NB4 (cell line): ENCODE results near the gene TXNDC2.

ENCODE experiments used
- DNase-seq: peaks from one replicate; pipeline ENCODE4 v3.0.0; 2010; ENCODE audit warnings: low read depth
- H3K4me3 ChIP-seq: one replicate; pipeline ENCODE4 v1.5.1; 2011; ENCODE audit warnings: mild to moderate bottlenecking, low read depth, low read length, moderate library complexity
- MYC ChIP-seq: IDR thresholded peaks from 2 replicates; pipeline ENCODE4 v1.6.1; 2011; ENCODE audit warnings: low read depth, low read length
- POLR2A ChIP-seq: IDR thresholded peaks from 2 replicates; pipeline ENCODE4 v1.6.1; 2011; ENCODE audit warnings: mild to moderate bottlenecking; ENCODE audit not compliant: insufficient read length; ENCODE audit errors: extremely low read depth
- TF ChIP-seq, protein P1 (sequence below): IDR thresholded peaks from 2 replicates; pipeline ENCODE4 v1.6.1; 2011; ENCODE audit warnings: low read depth, low read length
- TF ChIP-seq, protein P2 (sequence below): IDR thresholded peaks from one replicate; pipeline ENCODE4 v1.5.1; 2012; ENCODE audit warnings: low read depth, low read length

TXNDC2 gene

DNA sequence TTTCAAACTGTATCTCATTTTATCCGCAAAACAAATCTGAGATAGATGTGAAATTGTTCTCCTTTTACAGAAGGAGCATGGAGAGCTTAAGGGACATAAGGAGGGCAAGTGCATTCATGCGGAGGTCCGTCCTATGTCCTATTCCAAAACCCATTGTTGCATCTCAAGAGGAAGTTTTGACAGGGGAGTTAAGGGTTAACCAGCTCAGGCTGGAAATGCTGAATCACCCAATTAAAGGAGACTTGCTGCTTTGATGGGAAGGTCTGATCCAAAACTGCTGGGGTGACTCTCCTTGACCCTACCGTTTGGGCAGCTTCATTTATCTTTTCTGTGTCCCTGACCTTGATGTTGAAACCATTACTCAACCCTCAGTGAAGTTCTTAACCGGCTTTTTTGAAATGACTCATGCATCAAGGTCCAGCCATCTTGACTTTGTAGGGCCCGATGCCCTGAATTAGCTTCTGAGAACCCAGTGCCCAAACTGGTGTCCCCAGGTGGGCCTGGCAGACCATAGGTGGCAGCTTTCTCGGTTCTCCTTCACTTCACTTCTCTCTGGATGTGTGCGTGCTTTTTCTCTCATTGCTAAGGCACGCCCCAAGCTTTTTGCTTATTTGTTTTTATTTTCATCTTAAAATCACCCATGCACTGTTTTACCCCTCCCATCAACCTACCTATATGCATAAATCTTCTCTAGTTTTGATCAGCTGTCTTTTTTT, 15.9 kb upstream of the TXNDC2 start:
- no peak overlapping the region for H3K4me3 ChIP-seq
- peak; percentile 98 for DNase-seq
- TF ChIP-seq, protein P1, sequence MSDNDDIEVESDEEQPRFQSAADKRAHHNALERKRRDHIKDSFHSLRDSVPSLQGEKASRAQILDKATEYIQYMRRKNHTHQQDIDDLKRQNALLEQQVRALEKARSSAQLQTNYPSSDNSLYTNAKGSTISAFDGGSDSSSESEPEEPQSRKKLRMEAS: no peak; the same call in 1 of the 2 replicates
- TF ChIP-seq MYC: peak; percentile 37; the same call in 1 of the 2 replicates

DNA sequence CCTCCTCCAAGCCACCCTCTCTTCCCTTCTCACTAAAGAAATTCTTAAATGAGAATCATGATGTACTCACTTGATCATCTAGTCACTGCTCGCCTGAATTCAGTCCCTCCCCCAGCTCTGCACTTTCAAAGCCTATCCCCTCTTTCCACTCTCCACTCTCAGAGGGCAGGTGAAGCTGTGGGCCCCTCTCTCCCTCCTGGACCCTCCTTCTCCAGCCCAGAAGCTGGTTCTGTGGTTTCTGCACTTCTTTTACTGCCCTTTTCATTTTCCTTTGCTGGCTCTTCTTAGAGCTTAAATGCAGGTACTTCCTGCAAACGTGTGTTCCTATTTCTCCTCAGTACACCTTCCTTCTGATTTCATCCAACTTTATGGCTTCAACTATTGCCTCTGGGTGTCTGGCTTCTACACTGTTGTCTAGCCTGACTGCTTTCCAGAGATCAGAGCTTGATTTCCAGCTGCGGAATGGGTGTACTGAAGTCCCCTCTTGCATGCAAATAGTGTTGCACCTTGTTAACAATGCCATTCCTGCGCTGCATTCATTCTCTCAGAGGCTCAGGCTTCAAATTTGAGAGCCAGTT, 15.3 kb upstream of the TXNDC2 start:
- DNase-seq: peak; percentile 51
- no peak overlapping the region for H3K4me3 ChIP-seq
- no peak for TF ChIP-seq POLR2A
- no peak for TF ChIP-seq MYC
- TF ChIP-seq, protein P1: no peak
- TF ChIP-seq, protein P2, sequence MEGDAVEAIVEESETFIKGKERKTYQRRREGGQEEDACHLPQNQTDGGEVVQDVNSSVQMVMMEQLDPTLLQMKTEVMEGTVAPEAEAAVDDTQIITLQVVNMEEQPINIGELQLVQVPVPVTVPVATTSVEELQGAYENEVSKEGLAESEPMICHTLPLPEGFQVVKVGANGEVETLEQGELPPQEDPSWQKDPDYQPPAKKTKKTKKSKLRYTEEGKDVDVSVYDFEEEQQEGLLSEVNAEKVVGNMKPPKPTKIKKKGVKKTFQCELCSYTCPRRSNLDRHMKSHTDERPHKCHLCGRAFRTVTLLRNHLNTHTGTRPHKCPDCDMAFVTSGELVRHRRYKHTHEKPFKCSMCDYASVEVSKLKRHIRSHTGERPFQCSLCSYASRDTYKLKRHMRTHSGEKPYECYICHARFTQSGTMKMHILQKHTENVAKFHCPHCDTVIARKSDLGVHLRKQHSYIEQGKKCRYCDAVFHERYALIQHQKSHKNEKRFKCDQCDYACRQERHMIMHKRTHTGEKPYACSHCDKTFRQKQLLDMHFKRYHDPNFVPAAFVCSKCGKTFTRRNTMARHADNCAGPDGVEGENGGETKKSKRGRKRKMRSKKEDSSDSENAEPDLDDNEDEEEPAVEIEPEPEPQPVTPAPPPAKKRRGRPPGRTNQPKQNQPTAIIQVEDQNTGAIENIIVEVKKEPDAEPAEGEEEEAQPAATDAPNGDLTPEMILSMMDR: no peak

DNA sequence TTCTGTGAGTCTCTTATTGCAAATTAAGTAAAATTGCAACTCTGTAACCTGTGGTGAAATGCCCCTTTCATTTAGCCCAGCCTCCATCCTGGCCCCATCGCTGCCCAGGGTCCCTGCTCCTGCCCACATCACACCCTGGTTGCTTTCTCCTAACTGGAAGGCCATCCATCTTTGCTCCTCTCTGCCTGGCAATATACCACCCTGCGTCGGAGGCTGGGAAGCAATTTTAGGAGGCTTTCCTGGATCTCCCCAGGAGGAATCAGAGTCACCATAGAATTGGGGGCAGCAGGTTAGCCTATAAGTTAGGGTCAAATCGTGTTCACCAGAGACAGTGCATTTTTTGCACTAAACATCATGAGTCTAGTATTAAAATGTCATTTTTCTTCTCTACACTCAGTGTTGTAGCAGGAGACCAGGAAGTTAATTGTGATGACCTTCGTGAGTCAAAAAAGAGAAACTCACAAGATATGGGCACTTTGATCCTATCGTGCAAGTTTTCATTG, 14.5 kb upstream of the TXNDC2 start:
- TF ChIP-seq MYC (no peak), POLR2A (no peak)
- TF ChIP-seq, protein P1: no peak
- TF ChIP-seq, protein P2: no peak
- DNase-seq: no peak
- H3K4me3 ChIP-seq: no peak overlapping the region

DNA sequence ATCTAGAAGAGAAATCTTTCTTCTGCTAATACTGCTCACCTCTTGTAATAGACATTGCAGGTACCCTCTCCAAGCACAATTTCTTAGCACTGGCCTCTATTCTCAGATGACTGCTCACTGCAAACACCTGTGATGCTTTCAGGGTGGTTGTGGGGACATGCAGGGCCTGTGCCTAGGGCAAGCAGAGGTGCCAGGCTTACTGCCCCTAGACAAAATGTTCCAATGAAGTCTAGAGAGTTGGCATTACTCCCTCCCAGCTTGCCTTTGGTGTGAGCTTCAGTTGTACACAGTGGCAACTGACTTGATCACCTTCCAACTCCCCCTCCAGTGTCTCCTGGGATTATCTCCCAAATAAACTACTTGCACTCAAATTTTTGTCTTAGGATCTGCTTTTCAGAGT, 12.9 kb upstream of the TXNDC2 start:
- TF ChIP-seq, protein P2: no peak
- no peak for TF ChIP-seq MYC
- TF ChIP-seq, protein P1: no peak
- no peak for TF ChIP-seq POLR2A
- DNase-seq: no peak
- no peak overlapping the region for H3K4me3 ChIP-seq

DNA sequence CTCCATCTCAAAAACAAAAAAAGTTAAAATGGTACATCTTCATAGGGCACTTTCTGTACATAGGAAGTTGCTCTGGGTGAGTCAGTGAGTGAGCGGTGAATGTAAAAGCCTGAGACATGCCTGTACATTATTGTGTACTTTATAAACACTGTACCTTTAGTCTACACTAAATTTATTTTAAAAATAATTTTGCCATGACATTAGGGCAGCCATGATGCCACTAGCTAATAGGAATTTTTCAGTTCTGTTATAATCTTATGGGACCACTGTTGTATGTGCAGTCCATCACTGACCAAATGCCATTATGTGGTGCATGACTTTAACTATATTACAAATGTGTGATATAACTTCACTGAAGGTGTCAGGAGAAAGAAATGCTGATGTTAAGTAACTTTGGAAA, 11.0 kb upstream of the TXNDC2 start:
- TF ChIP-seq POLR2A (no peak), MYC (no peak)
- TF ChIP-seq, protein P2: no peak
- TF ChIP-seq, protein P1: no peak
- DNase-seq: no peak

More for the DNA sequence above, 11.0 kb upstream of the TXNDC2 start:
- no peak overlapping the region for H3K4me3 ChIP-seq
